GM12892 (cell line): ENCODE results near the gene VPS54.

Source experiments
- POLR2A ChIP-seq: IDR thresholded peaks from 2 replicates; pipeline ENCODE4 v1.6.1; 2011; ENCODE audit warnings: low read depth, low read length, control low read depth
- POLR2AphosphoS5 ChIP-seq: IDR thresholded peaks from 2 replicates; pipeline ENCODE4 v1.6.1; 2011; ENCODE audit warnings: low read depth, low read length, control low read depth

DNA sequence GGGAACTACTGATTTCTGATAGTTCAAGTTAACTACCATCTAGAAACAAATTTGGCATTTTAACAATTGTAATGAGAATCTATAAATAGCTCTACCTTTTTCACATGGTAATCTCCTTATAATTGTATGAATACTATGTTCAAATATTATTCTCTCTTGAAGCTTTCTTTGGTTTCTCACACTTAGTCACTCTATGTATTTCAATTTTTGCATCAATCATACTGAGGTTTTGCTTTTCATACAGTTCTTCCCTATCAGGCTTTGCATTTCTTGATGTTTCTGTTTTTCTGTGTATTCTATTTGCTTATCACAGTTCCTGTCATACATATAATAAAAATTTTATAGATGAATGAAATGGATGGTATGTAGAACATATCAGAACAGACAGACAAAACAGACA, 16.0 kb downstream of the VPS54 start:
- TF ChIP-seq POLR2A (no peak), POLR2AphosphoS5 (no peak)
